ENCODE data around the gene UBE2O. TPM values are rescaled to one million over a fixed set of nuclear protein-coding genes. Genes with fewer than 3 reads are reported as not detected.

The UBE2O gene
- total and polyA plus RNA-seq, 4 donors, result 3.3 to 71.5 (median 9.2) TPM

DNA sequence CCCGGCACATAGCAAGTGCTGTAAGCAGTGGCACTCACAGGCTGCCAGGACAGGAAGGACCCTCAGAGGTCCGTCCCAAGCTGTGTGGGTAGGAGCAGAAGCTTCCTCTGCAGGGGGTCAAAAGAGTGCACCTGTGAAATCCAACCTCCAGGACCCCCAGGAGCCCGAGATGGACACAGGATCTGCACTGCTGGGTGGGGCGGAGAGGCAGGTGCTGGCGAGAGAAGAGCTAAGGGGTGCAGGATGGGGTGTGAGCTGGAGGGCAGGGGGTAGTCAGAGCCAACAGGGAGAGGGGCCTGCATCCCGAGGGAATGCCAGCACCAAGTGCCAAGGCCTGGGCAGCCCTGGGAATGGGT is 13.8 kb upstream of the UBE2O start:
- H3K27ac ChIP-seq (ENCODE audit: low read depth in 1 of 2, low read length in 2 of 2), result no peak overlapping the region
- no peak overlapping the region for H3K9ac ChIP-seq (ENCODE audit: low read depth in 1 of 2, low read length in 2 of 2)
- H3K9me3 ChIP-seq (ENCODE audit: control insufficient read depth in 4 of 4, low read length in 3 of 4), result no peaks in the 10 kb centered on the region
- no peak overlapping the region for H3K4me3 ChIP-seq (ENCODE audit: low read depth in 1 of 3, low read length in 3 of 3)
- no peak for DNase-seq (ENCODE audit: low spot score)
- peaks cover 0 to 7% (median under 1%) of the 10 kb centered on the region in 4 donors for H3K36me3 ChIP-seq (ENCODE audit: control insufficient read depth in 4 of 4, insufficient read depth in 3 of 4, low read depth in 1 of 4, low read length in 3 of 4)
- 81% methylated on average over 6 of the region's 6 CpGs for WGBS
- H3K4me1 ChIP-seq (ENCODE audit: control insufficient read depth in 4 of 4, insufficient read depth in 4 of 4, low read length in 3 of 4), result peaks cover 0 to 4% (median 0%) of the 10 kb centered on the region in 4 donors
- TF ChIP-seq FOXA2 (IDR thresholded peaks at IDR 0.05) (no peak), EGR1 (IDR thresholded peaks at IDR 0.05; ENCODE audit: low read depth in 2 of 2) (no peak), NR2F2 (IDR thresholded peaks at IDR 0.05) (no peak), RXRA (IDR thresholded peaks at IDR 0.05) (no peak)
- H3K27me3 ChIP-seq (ENCODE audit: control insufficient read depth in 4 of 4, insufficient read depth in 4 of 4, low read length in 3 of 4), result no peaks in the 10 kb centered on the region

DNA sequence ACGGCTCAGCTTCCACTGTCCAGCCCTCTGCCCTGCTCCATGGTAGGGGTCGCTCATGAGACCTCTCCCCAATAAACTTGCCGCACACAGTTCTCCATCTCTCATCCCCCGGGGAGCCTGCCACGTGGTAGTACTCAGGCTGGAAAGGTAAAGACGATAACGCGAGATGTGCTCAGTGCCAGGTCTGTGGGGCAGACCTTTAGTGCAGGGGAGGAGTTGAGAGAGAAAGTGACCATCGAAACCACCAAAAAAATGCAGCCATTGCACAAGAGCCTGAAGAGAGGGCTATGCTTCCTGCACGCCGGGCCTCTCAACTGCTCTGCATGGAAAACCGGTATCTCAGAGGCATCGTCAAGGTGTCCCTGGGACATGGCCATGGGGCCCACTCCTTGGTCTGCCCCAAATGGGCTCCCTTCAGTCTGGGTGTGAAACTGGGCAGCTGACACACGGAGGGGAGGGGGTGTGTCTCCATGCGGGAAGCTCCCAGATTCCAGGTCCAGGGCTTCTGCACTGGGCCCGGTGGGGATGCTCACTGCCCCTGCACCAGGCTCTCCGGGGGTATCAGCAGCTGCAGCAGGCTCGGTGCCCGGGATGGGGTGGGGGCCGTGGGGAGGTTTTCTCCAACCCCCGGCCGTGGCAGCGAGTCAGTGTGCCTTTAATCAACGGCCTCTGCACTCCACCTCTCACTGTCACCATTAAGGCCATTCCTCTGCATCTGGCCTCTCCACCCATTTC is 9.8 kb upstream of the UBE2O start:
- no peak overlapping the region for H3K27ac ChIP-seq (ENCODE audit: low read depth in 1 of 2, low read length in 2 of 2)
- DNase-seq (ENCODE audit: low spot score), result no peak
- no peaks in the 10 kb centered on the region for H3K36me3 ChIP-seq (ENCODE audit: control insufficient read depth in 4 of 4, insufficient read depth in 3 of 4, low read depth in 1 of 4, low read length in 3 of 4)
- 82% methylated on average over 24 of the region's 24 CpGs for WGBS
- peaks cover 0 to 4% (median 0%) of the 10 kb centered on the region in 4 donors for H3K4me1 ChIP-seq (ENCODE audit: control insufficient read depth in 4 of 4, insufficient read depth in 4 of 4, low read length in 3 of 4)
- no peak overlapping the region for H3K4me3 ChIP-seq (ENCODE audit: low read depth in 1 of 3, low read length in 3 of 3)
- H3K9me3 ChIP-seq (ENCODE audit: control insufficient read depth in 4 of 4, low read length in 3 of 4), result no peaks in the 10 kb centered on the region
- H3K9ac ChIP-seq (ENCODE audit: low read depth in 1 of 2, low read length in 2 of 2), result no peak overlapping the region
- no peaks in the 10 kb centered on the region for H3K27me3 ChIP-seq (ENCODE audit: control insufficient read depth in 4 of 4, insufficient read depth in 4 of 4, low read length in 3 of 4)
- TF ChIP-seq, protein P1, sequence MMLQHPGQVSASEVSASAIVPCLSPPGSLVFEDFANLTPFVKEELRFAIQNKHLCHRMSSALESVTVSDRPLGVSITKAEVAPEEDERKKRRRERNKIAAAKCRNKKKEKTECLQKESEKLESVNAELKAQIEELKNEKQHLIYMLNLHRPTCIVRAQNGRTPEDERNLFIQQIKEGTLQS (IDR thresholded peaks at IDR 0.05), result no peak
- no peak for TF ChIP-seq TAF1 (conservative IDR thresholded peaks at IDR 0.05)

DNA sequence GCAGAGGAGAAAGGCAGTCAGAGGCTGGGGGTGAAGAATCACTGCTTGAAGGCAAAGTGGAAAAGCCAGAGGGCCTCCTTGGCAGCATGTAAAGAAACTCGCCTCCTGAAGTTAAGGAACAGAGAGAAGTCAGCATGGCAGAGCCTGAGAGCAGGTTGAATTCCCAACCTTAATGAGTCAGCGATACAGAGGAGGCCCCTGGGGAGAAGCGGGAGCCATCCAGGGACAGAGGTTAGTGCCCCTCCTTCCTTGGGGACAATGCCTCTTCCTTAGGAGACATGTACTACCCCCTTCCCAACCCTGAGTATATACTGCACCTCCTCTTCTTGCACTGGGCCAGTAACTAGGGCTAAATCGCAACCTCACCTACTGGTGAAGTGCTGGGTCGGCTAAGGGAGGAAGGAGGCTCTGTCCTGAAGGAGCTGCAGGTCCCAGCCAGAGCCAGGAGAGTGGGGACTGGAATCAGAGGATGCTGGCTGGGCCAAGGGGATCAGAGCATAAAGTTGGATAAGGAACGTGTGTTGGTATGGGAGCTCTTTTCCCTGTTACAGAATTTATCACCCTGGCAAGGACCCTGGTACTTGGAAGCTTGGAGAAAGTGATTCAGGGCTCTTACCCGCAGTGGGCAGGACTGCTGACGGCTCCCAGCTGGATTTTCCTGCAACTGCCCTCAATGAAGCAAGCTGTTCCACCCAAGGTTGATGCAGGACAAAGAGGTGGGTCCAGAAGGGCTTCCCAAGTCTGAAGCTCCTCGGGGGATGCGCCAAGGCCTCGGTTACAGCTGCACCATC is 9.0 kb upstream of the UBE2O start:
- WGBS, result 89% methylated on average over 11 of the region's 11 CpGs
- no peak overlapping the region for H3K4me3 ChIP-seq (ENCODE audit: low read depth in 1 of 3, low read length in 3 of 3)
- no peak for DNase-seq (ENCODE audit: low spot score)
- no peaks in the 10 kb centered on the region for H3K36me3 ChIP-seq (ENCODE audit: control insufficient read depth in 4 of 4, insufficient read depth in 3 of 4, low read depth in 1 of 4, low read length in 3 of 4)
- H3K27me3 ChIP-seq (ENCODE audit: control insufficient read depth in 4 of 4, insufficient read depth in 4 of 4, low read length in 3 of 4), result no peaks in the 10 kb centered on the region
- no peaks in the 10 kb centered on the region for H3K9me3 ChIP-seq (ENCODE audit: control insufficient read depth in 4 of 4, low read length in 3 of 4)
- H3K9ac ChIP-seq (ENCODE audit: low read depth in 1 of 2, low read length in 2 of 2), result no peak overlapping the region
- no peak for TF ChIP-seq HNF4G (IDR thresholded peaks at IDR 0.05)
- no peak for TF ChIP-seq RXRA (IDR thresholded peaks at IDR 0.05)
- no peak for TF ChIP-seq FOXA2 (IDR thresholded peaks at IDR 0.05)
- TF ChIP-seq, protein P2, sequence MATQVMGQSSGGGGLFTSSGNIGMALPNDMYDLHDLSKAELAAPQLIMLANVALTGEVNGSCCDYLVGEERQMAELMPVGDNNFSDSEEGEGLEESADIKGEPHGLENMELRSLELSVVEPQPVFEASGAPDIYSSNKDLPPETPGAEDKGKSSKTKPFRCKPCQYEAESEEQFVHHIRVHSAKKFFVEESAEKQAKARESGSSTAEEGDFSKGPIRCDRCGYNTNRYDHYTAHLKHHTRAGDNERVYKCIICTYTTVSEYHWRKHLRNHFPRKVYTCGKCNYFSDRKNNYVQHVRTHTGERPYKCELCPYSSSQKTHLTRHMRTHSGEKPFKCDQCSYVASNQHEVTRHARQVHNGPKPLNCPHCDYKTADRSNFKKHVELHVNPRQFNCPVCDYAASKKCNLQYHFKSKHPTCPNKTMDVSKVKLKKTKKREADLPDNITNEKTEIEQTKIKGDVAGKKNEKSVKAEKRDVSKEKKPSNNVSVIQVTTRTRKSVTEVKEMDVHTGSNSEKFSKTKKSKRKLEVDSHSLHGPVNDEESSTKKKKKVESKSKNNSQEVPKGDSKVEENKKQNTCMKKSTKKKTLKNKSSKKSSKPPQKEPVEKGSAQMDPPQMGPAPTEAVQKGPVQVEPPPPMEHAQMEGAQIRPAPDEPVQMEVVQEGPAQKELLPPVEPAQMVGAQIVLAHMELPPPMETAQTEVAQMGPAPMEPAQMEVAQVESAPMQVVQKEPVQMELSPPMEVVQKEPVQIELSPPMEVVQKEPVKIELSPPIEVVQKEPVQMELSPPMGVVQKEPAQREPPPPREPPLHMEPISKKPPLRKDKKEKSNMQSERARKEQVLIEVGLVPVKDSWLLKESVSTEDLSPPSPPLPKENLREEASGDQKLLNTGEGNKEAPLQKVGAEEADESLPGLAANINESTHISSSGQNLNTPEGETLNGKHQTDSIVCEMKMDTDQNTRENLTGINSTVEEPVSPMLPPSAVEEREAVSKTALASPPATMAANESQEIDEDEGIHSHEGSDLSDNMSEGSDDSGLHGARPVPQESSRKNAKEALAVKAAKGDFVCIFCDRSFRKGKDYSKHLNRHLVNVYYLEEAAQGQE (IDR thresholded peaks at IDR 0.05), result no peak
- TF ChIP-seq, protein P3, sequence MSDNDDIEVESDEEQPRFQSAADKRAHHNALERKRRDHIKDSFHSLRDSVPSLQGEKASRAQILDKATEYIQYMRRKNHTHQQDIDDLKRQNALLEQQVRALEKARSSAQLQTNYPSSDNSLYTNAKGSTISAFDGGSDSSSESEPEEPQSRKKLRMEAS (IDR thresholded peaks at IDR 0.05), result no peak
- no peak for TF ChIP-seq FOXA1 (IDR thresholded peaks at IDR 0.05)
- TF ChIP-seq NR2F2 (IDR thresholded peaks at IDR 0.05), result no peak
- no peak for TF ChIP-seq TAF1 (conservative IDR thresholded peaks at IDR 0.05)
- TF ChIP-seq, protein P4, sequence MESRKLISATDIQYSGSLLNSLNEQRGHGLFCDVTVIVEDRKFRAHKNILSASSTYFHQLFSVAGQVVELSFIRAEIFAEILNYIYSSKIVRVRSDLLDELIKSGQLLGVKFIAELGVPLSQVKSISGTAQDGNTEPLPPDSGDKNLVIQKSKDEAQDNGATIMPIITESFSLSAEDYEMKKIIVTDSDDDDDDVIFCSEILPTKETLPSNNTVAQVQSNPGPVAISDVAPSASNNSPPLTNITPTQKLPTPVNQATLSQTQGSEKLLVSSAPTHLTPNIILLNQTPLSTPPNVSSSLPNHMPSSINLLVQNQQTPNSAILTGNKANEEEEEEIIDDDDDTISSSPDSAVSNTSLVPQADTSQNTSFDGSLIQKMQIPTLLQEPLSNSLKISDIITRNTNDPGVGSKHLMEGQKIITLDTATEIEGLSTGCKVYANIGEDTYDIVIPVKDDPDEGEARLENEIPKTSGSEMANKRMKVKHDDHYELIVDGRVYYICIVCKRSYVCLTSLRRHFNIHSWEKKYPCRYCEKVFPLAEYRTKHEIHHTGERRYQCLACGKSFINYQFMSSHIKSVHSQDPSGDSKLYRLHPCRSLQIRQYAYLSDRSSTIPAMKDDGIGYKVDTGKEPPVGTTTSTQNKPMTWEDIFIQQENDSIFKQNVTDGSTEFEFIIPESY (IDR thresholded peaks at IDR 0.05), result no peak
- no peak for TF ChIP-seq SP1 (IDR thresholded peaks at IDR 0.05)
- TF ChIP-seq JUND (IDR thresholded peaks at IDR 0.05), result no peak
- TF ChIP-seq, protein P5, sequence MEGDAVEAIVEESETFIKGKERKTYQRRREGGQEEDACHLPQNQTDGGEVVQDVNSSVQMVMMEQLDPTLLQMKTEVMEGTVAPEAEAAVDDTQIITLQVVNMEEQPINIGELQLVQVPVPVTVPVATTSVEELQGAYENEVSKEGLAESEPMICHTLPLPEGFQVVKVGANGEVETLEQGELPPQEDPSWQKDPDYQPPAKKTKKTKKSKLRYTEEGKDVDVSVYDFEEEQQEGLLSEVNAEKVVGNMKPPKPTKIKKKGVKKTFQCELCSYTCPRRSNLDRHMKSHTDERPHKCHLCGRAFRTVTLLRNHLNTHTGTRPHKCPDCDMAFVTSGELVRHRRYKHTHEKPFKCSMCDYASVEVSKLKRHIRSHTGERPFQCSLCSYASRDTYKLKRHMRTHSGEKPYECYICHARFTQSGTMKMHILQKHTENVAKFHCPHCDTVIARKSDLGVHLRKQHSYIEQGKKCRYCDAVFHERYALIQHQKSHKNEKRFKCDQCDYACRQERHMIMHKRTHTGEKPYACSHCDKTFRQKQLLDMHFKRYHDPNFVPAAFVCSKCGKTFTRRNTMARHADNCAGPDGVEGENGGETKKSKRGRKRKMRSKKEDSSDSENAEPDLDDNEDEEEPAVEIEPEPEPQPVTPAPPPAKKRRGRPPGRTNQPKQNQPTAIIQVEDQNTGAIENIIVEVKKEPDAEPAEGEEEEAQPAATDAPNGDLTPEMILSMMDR (IDR thresholded peaks at IDR 0.05; ENCODE audit: low read depth, low read length, missing input control), result no peak
- TF ChIP-seq HNF4A (conservative IDR thresholded peaks at IDR 0.05), result no peak
- peaks cover 0 to 4% (median 0%) of the 10 kb centered on the region in 4 donors for H3K4me1 ChIP-seq (ENCODE audit: control insufficient read depth in 4 of 4, insufficient read depth in 4 of 4, low read length in 3 of 4)
- H3K27ac ChIP-seq (ENCODE audit: low read depth in 1 of 2, low read length in 2 of 2), result no peak overlapping the region

Measured in liver (tissue), 9 donors.